SK-N-SH treated with all-trans-retinoic acid at 6 μM for 48 hours (cell line): ENCODE results near the gene E2F6.

Source experiments
- ATAC-seq: fragments of 200-7000 bp; cut with Tn5 transposase; 3 replicates; pipeline ENCODE4 v1.9.1; 2020; ENCODE audit warnings: mild to moderate bottlenecking, moderate library complexity
- ARNTL ChIP-seq: fragments of 450-650 bp; formaldehyde crosslinking; IDR thresholded peaks from 2 replicates; pipeline ENCODE4 v1.5.0; 2020; ENCODE audit warnings: low read depth, mild to moderate bottlenecking, moderate library complexity, borderline replicate concordance
- BACH2 ChIP-seq: fragments of 250-450 bp; sonication (Bioruptor Pico); IDR thresholded peaks from 2 replicates; pipeline ENCODE4 v1.9.0; 2021; ENCODE audit warnings: mild to moderate bottlenecking, borderline replicate concordance
- CREB5 ChIP-seq: fragments of 250-450 bp; sonication (Bioruptor Pico); IDR thresholded peaks from 2 replicates; pipeline ENCODE4 v1.5.1; 2020; ENCODE audit warnings: low read depth, mild to moderate bottlenecking, moderate library complexity
- CSDC2 ChIP-seq: fragments of 250-450 bp; sonication (Bioruptor Pico); IDR thresholded peaks from 2 replicates; pipeline ENCODE4 v1.5.0; 2020; ENCODE audit warnings: mild to moderate bottlenecking, moderate library complexity
- ESRRG ChIP-seq: fragments of 250-450 bp; sonication (Bioruptor Pico); IDR thresholded peaks from 2 replicates; pipeline ENCODE4 v1.6.1; 2021; ENCODE audit warnings: mild to moderate bottlenecking
- ISL1 ChIP-seq: fragments of 250-450 bp; sonication (Bioruptor Pico); IDR thresholded peaks from 2 replicates; pipeline ENCODE4 v2.1.2; 2022; ENCODE audit warnings: mild to moderate bottlenecking, moderate library complexity
- OSR1 ChIP-seq: fragments of 250-450 bp; sonication (Bioruptor Pico); IDR thresholded peaks from 2 replicates; pipeline ENCODE4 v1.8.0; 2022; ENCODE audit warnings: moderate library complexity, mild to moderate bottlenecking, inconsistent platforms
- PPARA ChIP-seq: fragments of 250-450 bp; sonication (Bioruptor Pico); IDR thresholded peaks from 2 replicates; pipeline ENCODE4 v1.5.0; 2020; ENCODE audit warnings: mild to moderate bottlenecking, borderline replicate concordance
- RARB ChIP-seq: fragments of 250-450 bp; sonication (Bioruptor Pico); IDR thresholded peaks from 2 replicates; pipeline ENCODE4 v1.8.0; 2021; ENCODE audit warnings: mild to moderate bottlenecking, moderate library complexity
- SNAI2 ChIP-seq: fragments of 250-450 bp; sonication (Bioruptor Pico); IDR thresholded peaks from 2 replicates; pipeline ENCODE4 v1.5.0; 2020; ENCODE audit warnings: mild to moderate bottlenecking, moderate library complexity
- TCF4 ChIP-seq: fragments of 250-450 bp; sonication (Bioruptor Pico); IDR thresholded peaks from 2 replicates; pipeline ENCODE4 v1.8.0; 2021; ENCODE audit warnings: mild to moderate bottlenecking, moderate library complexity, borderline replicate concordance
- TOX ChIP-seq: fragments of 250-450 bp; sonication (Bioruptor Pico); IDR thresholded peaks from 2 replicates; pipeline ENCODE4 v1.8.0; 2021; ENCODE audit warnings: mild to moderate bottlenecking, moderate library complexity, borderline replicate concordance
- ZC3H10 ChIP-seq: fragments of 250-450 bp; sonication (Bioruptor Pico); IDR thresholded peaks from 2 replicates; pipeline ENCODE4 v1.5.1; 2021; ENCODE audit warnings: mild to moderate bottlenecking, moderate library complexity
- ZFP3 ChIP-seq: fragments of 250-450 bp; sonication (Bioruptor Pico); IDR thresholded peaks from 2 replicates; pipeline ENCODE4 v1.5.0; 2020; ENCODE audit warnings: mild to moderate bottlenecking, moderate library complexity
- ZFP30 ChIP-seq: fragments of 450-650 bp; formaldehyde crosslinking; IDR thresholded peaks from 2 replicates; pipeline ENCODE4 v1.5.0; 2022; ENCODE audit warnings: mild to moderate bottlenecking, moderate library complexity
- ZNF565 ChIP-seq: fragments of 450-650 bp; formaldehyde crosslinking; conservative IDR thresholded peaks from 2 replicates; pipeline ENCODE4 v1.5.0; 2020; ENCODE audit warnings: low read depth, mild to moderate bottlenecking, moderate library complexity
- ZNF70 ChIP-seq: fragments of 450-650 bp; formaldehyde crosslinking; IDR thresholded peaks from 2 replicates; pipeline ENCODE4 v1.5.0; 2020; ENCODE audit warnings: mild to moderate bottlenecking, moderate library complexity
- ZNF8 ChIP-seq: fragments of 450-650 bp; formaldehyde crosslinking; IDR thresholded peaks from 2 replicates; pipeline ENCODE4 v1.5.0; 2020; ENCODE audit warnings: mild to moderate bottlenecking, moderate library complexity
- TF ChIP-seq, protein P1 (sequence below): fragments of 250-450 bp; sonication (Bioruptor Pico); IDR thresholded peaks from 2 replicates; pipeline ENCODE4 v1.5.0; 2020; ENCODE audit warnings: mild to moderate bottlenecking, moderate library complexity
- TF ChIP-seq, protein P2 (sequence below): fragments of 250-450 bp; sonication (Bioruptor Pico); IDR thresholded peaks from 2 replicates; pipeline ENCODE4 v1.8.0; 2021; ENCODE audit warnings: low read depth, mild to moderate bottlenecking, moderate library complexity, borderline replicate concordance
- TF ChIP-seq, protein P3 (sequence below): fragments of 250-450 bp; sonication (Bioruptor Pico); IDR thresholded peaks from 2 replicates; pipeline ENCODE4 v1.5.1; 2021; ENCODE audit warnings: mild to moderate bottlenecking, moderate library complexity
- TF ChIP-seq, protein P4 (sequence below): fragments of 250-450 bp; sonication (Bioruptor Pico); IDR thresholded peaks from 2 replicates; pipeline ENCODE4 v1.8.0; 2020; ENCODE audit warnings: mild to moderate bottlenecking, moderate library complexity, borderline replicate concordance

Gene E2F6

GRCh38 chr2:11422901-11423435 is 43.0 kb downstream of the E2F6 start:
- TF ChIP-seq RARB (CRISPR knock-in tag) (no peak), ESRRG (CRISPR knock-in tag) (no peak), ARNTL (CRISPR knock-in tag) (no peak), ZNF565 (CRISPR knock-in tag) (no peak), ZNF70 (CRISPR knock-in tag) (no peak), SNAI2 (CRISPR knock-in tag) (no peak), ZFP3 (no peak), ZFP30 (CRISPR knock-in tag) (no peak), PPARA (CRISPR knock-in tag) (no peak), OSR1 (CRISPR knock-in tag) (no peak)
- TF ChIP-seq, protein P1, sequence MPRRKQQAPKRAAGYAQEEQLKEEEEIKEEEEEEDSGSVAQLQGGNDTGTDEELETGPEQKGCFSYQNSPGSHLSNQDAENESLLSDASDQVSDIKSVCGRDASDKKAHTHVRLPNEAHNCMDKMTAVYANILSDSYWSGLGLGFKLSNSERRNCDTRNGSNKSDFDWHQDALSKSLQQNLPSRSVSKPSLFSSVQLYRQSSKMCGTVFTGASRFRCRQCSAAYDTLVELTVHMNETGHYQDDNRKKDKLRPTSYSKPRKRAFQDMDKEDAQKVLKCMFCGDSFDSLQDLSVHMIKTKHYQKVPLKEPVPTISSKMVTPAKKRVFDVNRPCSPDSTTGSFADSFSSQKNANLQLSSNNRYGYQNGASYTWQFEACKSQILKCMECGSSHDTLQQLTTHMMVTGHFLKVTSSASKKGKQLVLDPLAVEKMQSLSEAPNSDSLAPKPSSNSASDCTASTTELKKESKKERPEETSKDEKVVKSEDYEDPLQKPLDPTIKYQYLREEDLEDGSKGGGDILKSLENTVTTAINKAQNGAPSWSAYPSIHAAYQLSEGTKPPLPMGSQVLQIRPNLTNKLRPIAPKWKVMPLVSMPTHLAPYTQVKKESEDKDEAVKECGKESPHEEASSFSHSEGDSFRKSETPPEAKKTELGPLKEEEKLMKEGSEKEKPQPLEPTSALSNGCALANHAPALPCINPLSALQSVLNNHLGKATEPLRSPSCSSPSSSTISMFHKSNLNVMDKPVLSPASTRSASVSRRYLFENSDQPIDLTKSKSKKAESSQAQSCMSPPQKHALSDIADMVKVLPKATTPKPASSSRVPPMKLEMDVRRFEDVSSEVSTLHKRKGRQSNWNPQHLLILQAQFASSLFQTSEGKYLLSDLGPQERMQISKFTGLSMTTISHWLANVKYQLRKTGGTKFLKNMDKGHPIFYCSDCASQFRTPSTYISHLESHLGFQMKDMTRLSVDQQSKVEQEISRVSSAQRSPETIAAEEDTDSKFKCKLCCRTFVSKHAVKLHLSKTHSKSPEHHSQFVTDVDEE (CRISPR knock-in tag), result no peak
- no peak for ATAC-seq

GRCh38 chr2:11422491-11422865 is 43.5 kb downstream of the E2F6 start:
- TF ChIP-seq BACH2 (CRISPR knock-in tag) (no peak), ISL1 (CRISPR knock-in tag) (no peak), ARNTL (CRISPR knock-in tag) (no peak), ZFP3 (no peak), ZNF565 (CRISPR knock-in tag) (no peak), ZNF8 (CRISPR knock-in tag) (no peak), ZFP30 (CRISPR knock-in tag) (no peak), OSR1 (CRISPR knock-in tag) (no peak), ESRRG (CRISPR knock-in tag) (no peak), RARB (CRISPR knock-in tag) (no peak), ZC3H10 (CRISPR knock-in tag) (no peak), CSDC2 (CRISPR knock-in tag) (no peak), TOX (no peak), CREB5 (CRISPR knock-in tag) (no peak), SNAI2 (CRISPR knock-in tag) (no peak), PPARA (CRISPR knock-in tag) (no peak)
- TF ChIP-seq, protein P2, sequence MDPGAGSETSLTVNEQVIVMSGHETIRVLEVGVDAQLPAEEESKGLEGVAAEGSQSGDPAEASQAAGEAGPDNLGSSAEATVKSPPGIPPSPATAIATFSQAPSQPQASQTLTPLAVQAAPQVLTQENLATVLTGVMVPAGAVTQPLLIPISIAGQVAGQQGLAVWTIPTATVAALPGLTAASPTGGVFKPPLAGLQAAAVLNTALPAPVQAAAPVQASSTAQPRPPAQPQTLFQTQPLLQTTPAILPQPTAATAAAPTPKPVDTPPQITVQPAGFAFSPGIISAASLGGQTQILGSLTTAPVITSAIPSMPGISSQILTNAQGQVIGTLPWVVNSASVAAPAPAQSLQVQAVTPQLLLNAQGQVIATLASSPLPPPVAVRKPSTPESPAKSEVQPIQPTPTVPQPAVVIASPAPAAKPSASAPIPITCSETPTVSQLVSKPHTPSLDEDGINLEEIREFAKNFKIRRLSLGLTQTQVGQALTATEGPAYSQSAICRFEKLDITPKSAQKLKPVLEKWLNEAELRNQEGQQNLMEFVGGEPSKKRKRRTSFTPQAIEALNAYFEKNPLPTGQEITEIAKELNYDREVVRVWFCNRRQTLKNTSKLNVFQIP (CRISPR knock-in tag), result no peak

GRCh38 chr2:11421863-11422490 is 44.0 kb downstream of the E2F6 start:
- ATAC-seq, result no peak
- TF ChIP-seq ZNF70 (CRISPR knock-in tag), result no peak
- no peak for TF ChIP-seq TCF4 (CRISPR knock-in tag)
- no peak for TF ChIP-seq ZFP3
- TF ChIP-seq ISL1 (CRISPR knock-in tag), result no peak
- TF ChIP-seq CSDC2 (CRISPR knock-in tag), result no peak
- TF ChIP-seq ESRRG (CRISPR knock-in tag), result no peak
- TF ChIP-seq SNAI2 (CRISPR knock-in tag), result no peak
- no peak for TF ChIP-seq ZFP30 (CRISPR knock-in tag)
- TF ChIP-seq, protein P3, sequence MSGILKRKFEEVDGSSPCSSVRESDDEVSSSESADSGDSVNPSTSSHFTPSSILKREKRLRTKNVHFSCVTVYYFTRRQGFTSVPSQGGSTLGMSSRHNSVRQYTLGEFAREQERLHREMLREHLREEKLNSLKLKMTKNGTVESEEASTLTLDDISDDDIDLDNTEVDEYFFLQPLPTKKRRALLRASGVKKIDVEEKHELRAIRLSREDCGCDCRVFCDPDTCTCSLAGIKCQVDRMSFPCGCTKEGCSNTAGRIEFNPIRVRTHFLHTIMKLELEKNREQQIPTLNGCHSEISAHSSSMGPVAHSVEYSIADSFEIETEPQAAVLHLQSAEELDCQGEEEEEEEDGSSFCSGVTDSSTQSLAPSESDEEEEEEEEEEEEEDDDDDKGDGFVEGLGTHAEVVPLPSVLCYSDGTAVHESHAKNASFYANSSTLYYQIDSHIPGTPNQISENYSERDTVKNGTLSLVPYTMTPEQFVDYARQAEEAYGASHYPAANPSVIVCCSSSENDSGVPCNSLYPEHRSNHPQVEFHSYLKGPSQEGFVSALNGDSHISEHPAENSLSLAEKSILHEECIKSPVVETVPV (CRISPR knock-in tag), result no peak
- no peak for TF ChIP-seq TOX
- TF ChIP-seq, protein P4, sequence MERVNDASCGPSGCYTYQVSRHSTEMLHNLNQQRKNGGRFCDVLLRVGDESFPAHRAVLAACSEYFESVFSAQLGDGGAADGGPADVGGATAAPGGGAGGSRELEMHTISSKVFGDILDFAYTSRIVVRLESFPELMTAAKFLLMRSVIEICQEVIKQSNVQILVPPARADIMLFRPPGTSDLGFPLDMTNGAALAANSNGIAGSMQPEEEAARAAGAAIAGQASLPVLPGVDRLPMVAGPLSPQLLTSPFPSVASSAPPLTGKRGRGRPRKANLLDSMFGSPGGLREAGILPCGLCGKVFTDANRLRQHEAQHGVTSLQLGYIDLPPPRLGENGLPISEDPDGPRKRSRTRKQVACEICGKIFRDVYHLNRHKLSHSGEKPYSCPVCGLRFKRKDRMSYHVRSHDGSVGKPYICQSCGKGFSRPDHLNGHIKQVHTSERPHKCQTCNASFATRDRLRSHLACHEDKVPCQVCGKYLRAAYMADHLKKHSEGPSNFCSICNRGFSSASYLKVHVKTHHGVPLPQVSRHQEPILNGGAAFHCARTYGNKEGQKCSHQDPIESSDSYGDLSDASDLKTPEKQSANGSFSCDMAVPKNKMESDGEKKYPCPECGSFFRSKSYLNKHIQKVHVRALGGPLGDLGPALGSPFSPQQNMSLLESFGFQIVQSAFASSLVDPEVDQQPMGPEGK (CRISPR knock-in tag), result no peak
- no peak for TF ChIP-seq PPARA (CRISPR knock-in tag)
- TF ChIP-seq BACH2 (CRISPR knock-in tag), result no peak
- TF ChIP-seq ZNF565 (CRISPR knock-in tag), result no peak
- no peak for TF ChIP-seq CREB5 (CRISPR knock-in tag)
- TF ChIP-seq ZC3H10 (CRISPR knock-in tag), result no peak

More at GRCh38 chr2:11422491-11422865, 43.5 kb downstream of the E2F6 start:
- ATAC-seq, result no peak
